ENCODE results near the gene TPPP2.

Gene TPPP2

GRCh38 chr14:21050597-21050996, 20.6 kb downstream of the TPPP2 start:
- no peak for DNase-seq
- in situ Hi-C loops (cut with HindIII; ENCODE audit: low pct_ligation_motif_present, low pct_unique_long_range_greater_than_20kb, low sequenced_read_pairs): no loop called here

- in situ Hi-C loops (cut with HindIII; ENCODE audit: low pct_ligation_motif_present, low pct_unique_long_range_greater_than_20kb, low sequenced_read_pairs): no loop called here
Measured at GRCh38 chr14:21053184-21054122, 23.4 kb downstream of the TPPP2 start.

GRCh38 chr14:21054123-21054767, 24.2 kb downstream of the TPPP2 start:
- in situ Hi-C loops (cut with HindIII; ENCODE audit: low pct_ligation_motif_present, low pct_unique_long_range_greater_than_20kb, low sequenced_read_pairs): no loop called here
- DNase-seq: no peak

More at GRCh38 chr14:21053184-21054122, 23.4 kb downstream of the TPPP2 start:
- no peak for DNase-seq

GRCh38 chr14:21054768-21055145, 24.7 kb downstream of the TPPP2 start:
- in situ Hi-C loops (cut with HindIII; ENCODE audit: low pct_ligation_motif_present, low pct_unique_long_range_greater_than_20kb, low sequenced_read_pairs): no loop called here
- no peak for DNase-seq

DNA sequence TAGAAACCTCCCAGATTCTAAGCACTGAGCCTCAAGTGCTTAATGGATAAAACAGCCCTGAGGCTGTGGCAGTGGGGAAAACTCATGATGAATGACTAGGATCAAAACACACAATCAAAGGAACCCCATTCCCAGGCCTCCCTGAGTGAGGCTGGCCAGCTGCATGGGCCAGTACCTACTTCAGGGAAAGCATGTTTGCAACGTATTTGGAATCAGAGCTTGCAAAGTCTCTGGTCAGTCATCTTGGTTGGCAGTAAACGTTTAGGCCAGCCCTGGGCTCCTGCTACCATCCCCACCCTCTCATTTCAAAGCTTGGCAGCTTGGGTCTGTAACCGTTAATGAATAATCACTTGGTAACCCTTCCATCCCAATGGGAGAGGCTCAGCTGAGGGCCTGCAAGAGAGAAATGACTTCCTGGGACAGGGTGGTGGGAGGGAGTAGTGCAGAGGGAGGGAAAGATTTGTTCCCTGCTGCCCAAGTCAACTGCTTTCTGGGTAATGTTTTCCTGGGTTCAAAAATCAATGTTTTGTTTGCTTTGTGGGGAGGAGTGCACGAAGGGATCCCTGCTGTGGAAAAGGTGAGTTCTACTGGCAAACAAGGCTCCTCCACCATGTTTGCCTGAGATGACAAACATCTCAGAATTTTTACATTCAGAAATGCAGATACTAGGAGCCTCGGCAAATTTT, 25.6 kb downstream of the TPPP2 start:
- DNase-seq: peak; percentile 50
- in situ Hi-C loops (cut with HindIII; ENCODE audit: low pct_ligation_motif_present, low pct_unique_long_range_greater_than_20kb, low sequenced_read_pairs): no loop called here

DNA sequence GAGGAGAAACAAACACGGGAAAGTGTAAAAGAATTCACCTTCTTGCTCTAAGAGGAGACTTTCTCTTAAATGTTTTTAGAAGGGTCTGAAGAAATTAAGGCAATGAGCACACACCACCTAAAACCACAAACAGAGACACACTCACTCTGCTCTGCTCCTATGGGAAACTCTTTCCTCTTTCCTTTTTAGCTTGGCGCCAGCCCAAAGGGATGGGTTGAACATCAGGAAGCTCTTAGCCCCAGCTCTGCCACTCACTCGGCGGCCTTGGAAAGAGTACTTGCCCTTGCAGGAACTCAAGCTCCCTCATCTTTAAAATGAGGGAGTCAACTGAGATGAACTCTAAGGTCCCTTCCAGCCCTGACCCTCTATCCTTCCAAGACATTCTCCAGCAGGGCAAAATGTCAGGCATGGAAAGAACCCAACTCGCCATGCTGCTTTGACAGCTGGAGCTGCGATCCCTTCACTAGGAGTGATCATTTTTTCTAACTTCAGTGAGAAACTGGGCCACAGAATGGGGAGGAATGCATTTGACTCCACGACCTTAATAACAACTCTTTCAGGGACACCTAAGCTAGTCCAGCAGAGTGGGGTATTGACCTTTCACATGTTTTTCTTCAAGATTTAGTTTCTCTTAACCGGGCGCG, 26.6 kb downstream of the TPPP2 start:
- no peak for DNase-seq
- in situ Hi-C loops (cut with HindIII; ENCODE audit: low pct_ligation_motif_present, low pct_unique_long_range_greater_than_20kb, low sequenced_read_pairs): no loop called here

GRCh38 chr14:21057803-21058675, 28.0 kb downstream of the TPPP2 start, which contains the start of gene RNASE8:
RNASE8 (plus strand) TSS chr14:21057822; CDS start chr14:21057893, 71 bp downstream.
- in situ Hi-C loops (cut with HindIII; ENCODE audit: low pct_ligation_motif_present, low pct_unique_long_range_greater_than_20kb, low sequenced_read_pairs): no loop called here
- DNase-seq: no peak

GRCh38 chr14:21058903-21059302, 28.9 kb downstream of the TPPP2 start:
- DNase-seq: no peak
- in situ Hi-C loops (cut with HindIII; ENCODE audit: low pct_ligation_motif_present, low pct_unique_long_range_greater_than_20kb, low sequenced_read_pairs): no loop called here

- in situ Hi-C loops (cut with HindIII; ENCODE audit: low pct_ligation_motif_present, low pct_unique_long_range_greater_than_20kb, low sequenced_read_pairs): no loop called here
- DNase-seq: no peak
Measured at GRCh38 chr14:21059842-21060613, 30.0 kb downstream of the TPPP2 start.

- in situ Hi-C loops (cut with HindIII; ENCODE audit: low pct_ligation_motif_present, low pct_unique_long_range_greater_than_20kb, low sequenced_read_pairs): no loop called here
Measured at GRCh38 chr14:21060614-21061346, 30.8 kb downstream of the TPPP2 start.

DNA sequence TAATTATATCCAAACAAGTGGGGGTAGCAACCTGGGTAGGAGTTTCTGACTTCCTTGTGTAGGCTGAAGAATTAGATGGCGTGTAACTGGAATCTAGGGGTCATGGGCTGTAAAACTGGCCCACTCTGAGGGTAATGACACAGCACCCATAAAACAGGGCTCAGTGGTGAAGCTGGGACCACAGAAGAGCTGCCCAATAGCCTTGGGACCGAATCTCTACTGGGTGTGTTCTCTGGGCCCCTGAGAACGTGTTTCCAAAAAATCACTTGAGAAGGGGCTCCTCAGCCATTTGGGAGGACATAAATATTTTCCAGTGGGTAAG, 31.3 kb downstream of the TPPP2 start:
- in situ Hi-C loops (cut with HindIII; ENCODE audit: low pct_ligation_motif_present, low pct_unique_long_range_greater_than_20kb, low sequenced_read_pairs): no loop called here
- no peak for DNase-seq

More at GRCh38 chr14:21060614-21061346, 30.8 kb downstream of the TPPP2 start:
- DNase-seq: no peak

GRCh38 chr14:21063479-21063878, 33.5 kb downstream of the TPPP2 start:
- in situ Hi-C loops (cut with HindIII; ENCODE audit: low pct_ligation_motif_present, low pct_unique_long_range_greater_than_20kb, low sequenced_read_pairs): no loop called here
- peak; percentile 86 for DNase-seq

DNA sequence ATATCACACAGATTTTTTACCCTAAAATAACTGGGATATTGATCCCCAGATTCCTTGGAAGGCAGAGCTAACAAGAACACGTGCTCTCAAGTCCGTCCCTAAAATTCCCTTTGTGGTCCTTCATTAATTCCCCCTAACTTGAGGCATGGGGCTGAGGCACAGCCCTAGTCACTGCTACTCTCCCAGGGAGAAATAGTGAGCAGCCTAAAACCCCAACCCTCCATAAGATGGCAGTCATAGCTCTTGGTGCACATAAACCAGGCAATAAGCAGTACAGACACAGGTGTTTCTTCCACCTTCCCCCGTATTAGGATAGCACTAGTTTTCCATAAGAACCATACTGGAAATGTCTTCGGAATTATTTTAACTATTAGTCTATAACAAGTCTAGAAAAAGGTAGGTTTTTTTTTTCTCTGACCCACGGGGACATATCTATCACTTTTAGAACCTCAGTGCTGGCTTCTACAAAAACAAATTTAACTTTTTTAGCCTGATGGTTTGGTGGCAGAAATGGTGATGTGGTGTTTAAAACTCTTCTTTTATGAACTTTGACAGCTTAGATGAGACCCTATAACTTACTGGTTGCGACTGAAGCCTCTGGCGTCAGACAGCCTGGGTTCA, 37.0 kb downstream of the TPPP2 start:
- DNase-seq: peak; percentile 30
- in situ Hi-C loops (cut with HindIII; ENCODE audit: low pct_ligation_motif_present, low pct_unique_long_range_greater_than_20kb, low sequenced_read_pairs): no loop called here

- peak; percentile 67 for DNase-seq
- in situ Hi-C loops (cut with HindIII; ENCODE audit: low pct_ligation_motif_present, low pct_unique_long_range_greater_than_20kb, low sequenced_read_pairs): no loop called here
Measured at GRCh38 chr14:21068521-21069387, 38.7 kb downstream of the TPPP2 start.

GRCh38 chr14:21069388-21070082, 39.5 kb downstream of the TPPP2 start:
- DNase-seq: peak; percentile 25
- in situ Hi-C loops (cut with HindIII; ENCODE audit: low pct_ligation_motif_present, low pct_unique_long_range_greater_than_20kb, low sequenced_read_pairs): no loop called here

All from ACHN (cell line).